ENCODE data around the gene FAM229A. TPM values are rescaled to one million over a fixed set of nuclear protein-coding genes. Genes with fewer than 3 reads are reported as not detected.

The FAM229A gene
- total RNA-seq, 1 experiment from 2014 or later = 5.6 TPM

DNA sequence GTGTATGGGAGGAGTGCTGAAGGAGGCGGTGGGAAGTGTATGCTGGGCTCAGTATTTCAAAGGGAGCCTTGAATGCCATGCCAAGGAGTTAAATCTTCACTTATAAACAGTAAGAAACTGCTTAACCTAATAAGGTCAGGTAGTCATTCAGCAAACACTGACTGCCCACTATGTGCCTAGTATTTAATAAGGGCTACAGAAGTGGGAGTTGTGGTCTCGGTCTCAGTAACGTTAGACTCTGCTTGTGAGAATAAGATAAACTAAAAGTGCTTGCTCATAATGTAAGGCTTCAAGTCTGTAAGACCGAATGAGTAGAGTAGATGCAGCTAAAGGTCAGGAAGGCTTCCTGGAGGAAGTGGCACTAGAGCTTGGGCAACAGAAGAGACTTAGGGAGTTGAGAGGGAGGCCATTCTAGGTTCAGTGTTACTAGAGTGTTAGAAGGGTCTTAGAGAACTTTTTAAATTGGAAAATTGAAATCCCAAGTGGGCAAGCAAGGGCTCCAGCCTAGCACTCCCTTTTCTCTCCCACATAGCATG, 32.3 kb downstream of the FAM229A start:
- Mint-ChIP-seq H3K9me3 (no peaks in the 10 kb centered on the region; a peak in 1 of 5 replicates), H3K27me3 (ENCODE audit: low read depth) (peaks cover 5% of the 10 kb centered on the region; the same call in 1 of the 2 replicates), H3K4me1 (peaks cover 24 to 34% of the 10 kb centered on the region in 2 experiments), H3K27ac (no peak overlapping the region), H3K4me3 (no peak overlapping the region), H3K36me3 (ENCODE audit: insufficient read depth in 1 of 3, low read depth in 3 of 3) (peaks cover 44 to 94% (median 83%) of the 10 kb centered on the region in 3 experiments)
- Histone ChIP-seq H2BK20ac (ENCODE audit: low read depth, low read length, poor library complexity, severe bottlenecking) (no peak overlapping the region), H3K56ac (ENCODE audit: insufficient read length, low read depth, low read length) (no peak overlapping the region), H2BK12ac (ENCODE audit: insufficient read length, low read depth, low read length) (no peak overlapping the region), H3K4ac (ENCODE audit: low read depth, low read length) (no peak overlapping the region), H2BK120ac (ENCODE audit: low read depth, low read length, poor library complexity, severe bottlenecking) (no peak overlapping the region), H2BK15ac (ENCODE audit: low read depth, low read length) (no peak overlapping the region), H2BK5ac (ENCODE audit: insufficient read length, low read length) (no peak overlapping the region), H3K79me2 (ENCODE audit: insufficient read depth, low read length) (peaks cover 5% of the 10 kb centered on the region; the same call in 1 of the 2 replicates), H3K14ac (ENCODE audit: insufficient read depth, low read length) (no peak overlapping the region), H2AFZ (ENCODE audit: low read length) (no peak overlapping the region), H4K20me1 (ENCODE audit: control insufficient read depth, insufficient read depth, insufficient read length) (no peaks in the 10 kb centered on the region), H4K8ac (replicated peaks; ENCODE audit: insufficient read length, low read depth, low read length) (no peak overlapping the region), H4K5ac (ENCODE audit: insufficient read length, low read depth, low read length) (no peak overlapping the region), H3K79me1 (ENCODE audit: insufficient read depth, low read depth, low read length, poor library complexity, severe bottlenecking) (no peaks in the 10 kb centered on the region), H3K9me3 (ENCODE audit: control insufficient read depth, low read depth, low read length) (no peaks in the 10 kb centered on the region), H3K27ac (ENCODE audit: insufficient read length, low read depth, low read length) (no peak overlapping the region), H3K4me1 (ENCODE audit: insufficient read depth, low read length) (peaks cover 3% of the 10 kb centered on the region; the same call in 1 of the 2 replicates), H3K9ac (ENCODE audit: extremely low read depth, insufficient read length, low read length) (no peak overlapping the region), H3K23me2 (ENCODE audit: insufficient read length, low read depth, low read length, poor library complexity, severe bottlenecking) (peaks cover 7% of the 10 kb centered on the region), H4K91ac (ENCODE audit: insufficient read length, low read depth, low read length) (no peak overlapping the region), H2AK5ac (ENCODE audit: insufficient read length, low read length) (no peak overlapping the region), H3K23ac (ENCODE audit: insufficient read length, low read depth, low read length) (no peak overlapping the region), H3T11ph (ENCODE audit: low read length) (no peak overlapping the region), H3K4me2 (ENCODE audit: insufficient read depth, insufficient read length, low read length) (no peak overlapping the region), H3K18ac (ENCODE audit: insufficient read length, low read depth, low read length) (no peak overlapping the region), H3K27me3 (ENCODE audit: insufficient read depth, low read length) (no peaks in the 10 kb centered on the region)
- no CpG with 5 or more reads among the region's 4 CpGs for WGBS (ENCODE audit: extremely low coverage, insufficient read length, low lambda C conversion rate)
- DNase-seq = no peak
- TF ChIP-seq, protein P1, sequence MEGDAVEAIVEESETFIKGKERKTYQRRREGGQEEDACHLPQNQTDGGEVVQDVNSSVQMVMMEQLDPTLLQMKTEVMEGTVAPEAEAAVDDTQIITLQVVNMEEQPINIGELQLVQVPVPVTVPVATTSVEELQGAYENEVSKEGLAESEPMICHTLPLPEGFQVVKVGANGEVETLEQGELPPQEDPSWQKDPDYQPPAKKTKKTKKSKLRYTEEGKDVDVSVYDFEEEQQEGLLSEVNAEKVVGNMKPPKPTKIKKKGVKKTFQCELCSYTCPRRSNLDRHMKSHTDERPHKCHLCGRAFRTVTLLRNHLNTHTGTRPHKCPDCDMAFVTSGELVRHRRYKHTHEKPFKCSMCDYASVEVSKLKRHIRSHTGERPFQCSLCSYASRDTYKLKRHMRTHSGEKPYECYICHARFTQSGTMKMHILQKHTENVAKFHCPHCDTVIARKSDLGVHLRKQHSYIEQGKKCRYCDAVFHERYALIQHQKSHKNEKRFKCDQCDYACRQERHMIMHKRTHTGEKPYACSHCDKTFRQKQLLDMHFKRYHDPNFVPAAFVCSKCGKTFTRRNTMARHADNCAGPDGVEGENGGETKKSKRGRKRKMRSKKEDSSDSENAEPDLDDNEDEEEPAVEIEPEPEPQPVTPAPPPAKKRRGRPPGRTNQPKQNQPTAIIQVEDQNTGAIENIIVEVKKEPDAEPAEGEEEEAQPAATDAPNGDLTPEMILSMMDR (conservative IDR thresholded peaks at IDR 0.05) = no peak
